ENCODE data around the gene CCDC192.

CCDC192 gene

GRCh38 chr5:127961006-127961762, 258.0 kb downstream of the CCDC192 start:
- Histone ChIP-seq H3K9ac (ENCODE audit: low read length) (no peak overlapping the region), H3K36me3 (ENCODE audit: control insufficient read depth, insufficient read depth, low read length) (no peaks in the 10 kb centered on the region), H3K4me1 (ENCODE audit: control insufficient read depth, insufficient read depth, low read length) (peaks cover 50% of the 10 kb centered on the region), H3K27me3 (ENCODE audit: control insufficient read depth, insufficient read depth, low read length) (no peaks in the 10 kb centered on the region), H3K4me3 (ENCODE audit: low read length) (no peak overlapping the region), H3K9me3 (ENCODE audit: control insufficient read depth, low read length) (no peaks in the 10 kb centered on the region)

- no peaks in the 10 kb centered on the region for H3K27me3 ChIP-seq (ENCODE audit: control insufficient read depth, insufficient read depth, low read length)
- no peaks in the 10 kb centered on the region for H3K36me3 ChIP-seq (ENCODE audit: control insufficient read depth, insufficient read depth, low read length)
- no peak overlapping the region for H3K9ac ChIP-seq (ENCODE audit: low read length)
- H3K4me3 ChIP-seq (ENCODE audit: low read length): no peak overlapping the region
- H3K4me1 ChIP-seq (ENCODE audit: control insufficient read depth, insufficient read depth, low read length): peaks cover 49% of the 10 kb centered on the region
- H3K9me3 ChIP-seq (ENCODE audit: control insufficient read depth, low read length): no peaks in the 10 kb centered on the region
Measured at GRCh38 chr5:127961763-127962145, 258.6 kb downstream of the CCDC192 start.

DNA sequence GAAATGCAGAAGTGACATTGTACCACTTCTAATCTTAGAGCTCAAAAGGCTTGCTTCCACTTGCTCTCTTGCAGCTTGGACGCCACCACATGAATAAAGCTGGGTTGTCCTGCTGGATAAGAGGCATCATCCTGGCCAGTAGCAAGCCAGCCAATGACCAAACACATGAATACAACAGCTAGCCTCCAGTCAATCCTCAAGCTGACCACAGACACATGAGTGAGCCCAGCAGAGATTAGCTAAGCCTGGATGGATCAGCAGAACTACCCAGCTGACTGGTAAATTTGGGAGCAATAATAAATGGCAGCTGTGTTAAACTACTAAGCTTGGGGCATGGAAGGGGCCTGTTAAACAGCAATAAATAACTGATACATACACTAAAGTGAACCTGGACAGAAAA, 259.3 kb downstream of the CCDC192 start:
- Histone ChIP-seq H3K4me1 (ENCODE audit: control insufficient read depth, insufficient read depth, low read length) (peaks cover 47% of the 10 kb centered on the region), H3K9me3 (ENCODE audit: control insufficient read depth, low read length) (no peaks in the 10 kb centered on the region), H3K27me3 (ENCODE audit: control insufficient read depth, insufficient read depth, low read length) (no peaks in the 10 kb centered on the region), H3K9ac (ENCODE audit: low read length) (no peak overlapping the region), H3K36me3 (ENCODE audit: control insufficient read depth, insufficient read depth, low read length) (no peaks in the 10 kb centered on the region), H3K4me3 (ENCODE audit: low read length) (no peak overlapping the region)

- no peaks in the 10 kb centered on the region for H3K9me3 ChIP-seq (ENCODE audit: control insufficient read depth, low read length)
- no peak overlapping the region for H3K4me3 ChIP-seq (ENCODE audit: low read length)
- H3K27me3 ChIP-seq (ENCODE audit: control insufficient read depth, insufficient read depth, low read length): no peaks in the 10 kb centered on the region
- no peaks in the 10 kb centered on the region for H3K36me3 ChIP-seq (ENCODE audit: control insufficient read depth, insufficient read depth, low read length)
- no peak overlapping the region for H3K9ac ChIP-seq (ENCODE audit: low read length)
- H3K4me1 ChIP-seq (ENCODE audit: control insufficient read depth, insufficient read depth, low read length): peaks cover 48% of the 10 kb centered on the region
Measured at GRCh38 chr5:127963233-127963632, 260.0 kb downstream of the CCDC192 start.

GRCh38 chr5:127963931-127964330, 260.7 kb downstream of the CCDC192 start:
- peaks cover 44% of the 10 kb centered on the region for H3K4me1 ChIP-seq (ENCODE audit: control insufficient read depth, insufficient read depth, low read length)
- H3K4me3 ChIP-seq (ENCODE audit: low read length): no peak overlapping the region
- H3K36me3 ChIP-seq (ENCODE audit: control insufficient read depth, insufficient read depth, low read length): no peaks in the 10 kb centered on the region
- H3K9ac ChIP-seq (ENCODE audit: low read length): no peak overlapping the region
- H3K9me3 ChIP-seq (ENCODE audit: control insufficient read depth, low read length): no peaks in the 10 kb centered on the region
- no peaks in the 10 kb centered on the region for H3K27me3 ChIP-seq (ENCODE audit: control insufficient read depth, insufficient read depth, low read length)

- no peaks in the 10 kb centered on the region for H3K36me3 ChIP-seq (ENCODE audit: control insufficient read depth, insufficient read depth, low read length)
- no peaks in the 10 kb centered on the region for H3K27me3 ChIP-seq (ENCODE audit: control insufficient read depth, insufficient read depth, low read length)
- peaks cover 17% of the 10 kb centered on the region for H3K4me1 ChIP-seq (ENCODE audit: control insufficient read depth, insufficient read depth, low read length)
- no peak overlapping the region for H3K4me3 ChIP-seq (ENCODE audit: low read length)
- no peaks in the 10 kb centered on the region for H3K9me3 ChIP-seq (ENCODE audit: control insufficient read depth, low read length)
- no peak overlapping the region for H3K9ac ChIP-seq (ENCODE audit: low read length)
Measured at GRCh38 chr5:127967323-127967982, 264.3 kb downstream of the CCDC192 start.

DNA sequence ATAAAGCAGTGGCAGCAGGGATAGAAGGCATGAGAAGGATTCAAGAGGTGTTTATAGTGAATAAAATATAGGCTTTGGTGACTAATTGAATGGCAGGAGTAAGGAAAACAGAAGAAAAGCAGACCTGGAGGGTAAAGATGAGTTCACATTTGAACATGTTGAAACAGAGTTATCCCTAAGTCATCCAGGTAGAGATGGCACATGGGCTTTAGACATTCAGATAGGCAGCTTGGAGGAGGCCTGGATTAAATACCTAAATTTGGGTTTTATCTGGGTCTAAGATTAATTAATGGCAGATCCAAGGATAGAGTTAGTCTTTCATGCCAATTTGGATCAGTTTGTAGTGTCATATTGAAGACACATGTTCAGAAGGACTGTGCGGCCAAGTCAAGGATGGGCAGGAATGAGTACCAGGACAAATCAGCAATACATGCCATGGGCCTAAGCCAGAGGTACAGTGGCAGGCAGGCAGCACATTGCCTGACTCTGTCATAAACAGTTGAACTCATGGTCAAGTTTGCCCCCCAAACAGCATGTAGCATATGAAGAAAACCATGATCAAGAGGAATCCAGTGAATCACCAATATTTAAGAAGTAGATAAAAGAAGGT, 264.9 kb downstream of the CCDC192 start:
- Histone ChIP-seq H3K9ac (ENCODE audit: low read length) (no peak overlapping the region), H3K4me3 (ENCODE audit: low read length) (no peak overlapping the region), H3K4me1 (ENCODE audit: control insufficient read depth, insufficient read depth, low read length) (peaks cover 13% of the 10 kb centered on the region), H3K27me3 (ENCODE audit: control insufficient read depth, insufficient read depth, low read length) (no peaks in the 10 kb centered on the region), H3K36me3 (ENCODE audit: control insufficient read depth, insufficient read depth, low read length) (no peaks in the 10 kb centered on the region), H3K9me3 (ENCODE audit: control insufficient read depth, low read length) (no peaks in the 10 kb centered on the region)

DNA sequence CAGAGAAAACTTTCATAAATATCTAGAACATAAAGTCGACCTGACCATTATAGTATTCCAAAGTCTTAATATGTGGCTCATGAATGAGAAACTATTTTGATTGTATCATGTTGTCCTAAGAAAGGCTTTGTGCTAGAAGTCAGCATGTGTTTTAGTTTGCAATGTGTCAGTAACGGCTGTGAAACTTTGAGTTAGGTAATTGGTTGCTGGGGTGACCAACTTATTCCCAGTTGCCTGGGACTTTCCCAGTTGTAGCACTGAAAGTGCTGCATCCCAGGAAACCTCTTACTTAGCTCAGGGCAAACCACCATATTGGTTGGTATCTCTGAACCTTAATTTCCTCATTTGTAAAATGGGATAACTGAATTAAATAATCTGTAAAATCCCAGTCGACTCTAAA, 265.8 kb downstream of the CCDC192 start:
- Histone ChIP-seq H3K4me1 (ENCODE audit: control insufficient read depth, insufficient read depth, low read length) (peaks cover 13% of the 10 kb centered on the region), H3K9me3 (ENCODE audit: control insufficient read depth, low read length) (no peaks in the 10 kb centered on the region), H3K36me3 (ENCODE audit: control insufficient read depth, insufficient read depth, low read length) (no peaks in the 10 kb centered on the region), H3K4me3 (ENCODE audit: low read length) (no peak overlapping the region), H3K27me3 (ENCODE audit: control insufficient read depth, insufficient read depth, low read length) (no peaks in the 10 kb centered on the region), H3K9ac (ENCODE audit: low read length) (no peak overlapping the region)

- H3K9ac ChIP-seq (ENCODE audit: low read length): no peak overlapping the region
- no peaks in the 10 kb centered on the region for H3K27me3 ChIP-seq (ENCODE audit: control insufficient read depth, insufficient read depth, low read length)
- H3K9me3 ChIP-seq (ENCODE audit: control insufficient read depth, low read length): no peaks in the 10 kb centered on the region
- no peaks in the 10 kb centered on the region for H3K36me3 ChIP-seq (ENCODE audit: control insufficient read depth, insufficient read depth, low read length)
- H3K4me3 ChIP-seq (ENCODE audit: low read length): no peak overlapping the region
- H3K4me1 ChIP-seq (ENCODE audit: control insufficient read depth, insufficient read depth, low read length): peaks cover 13% of the 10 kb centered on the region
Measured at GRCh38 chr5:127969651-127970050, 266.5 kb downstream of the CCDC192 start.

DNA sequence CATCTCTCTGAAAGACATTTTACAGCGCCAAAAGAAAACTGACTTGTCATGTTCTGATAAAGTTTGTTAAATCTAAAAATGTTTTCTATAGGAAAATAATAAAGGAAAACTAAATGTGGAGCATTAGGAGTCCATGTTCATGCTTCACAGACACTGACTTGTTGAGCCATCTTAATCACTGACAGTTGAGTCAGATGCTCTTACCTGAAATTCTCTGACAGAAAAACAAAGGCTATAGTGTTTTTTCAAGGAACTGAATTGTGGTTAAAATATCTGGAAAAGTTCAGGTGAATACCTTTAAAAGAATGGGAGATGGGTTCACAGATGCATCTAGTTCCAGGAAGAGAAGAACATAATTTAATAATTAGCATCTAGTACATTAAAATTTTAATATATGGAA, 266.9 kb downstream of the CCDC192 start:
- Histone ChIP-seq H3K36me3 (ENCODE audit: control insufficient read depth, insufficient read depth, low read length) (no peaks in the 10 kb centered on the region), H3K9ac (ENCODE audit: low read length) (no peak overlapping the region), H3K4me1 (ENCODE audit: control insufficient read depth, insufficient read depth, low read length) (peaks cover 13% of the 10 kb centered on the region), H3K9me3 (ENCODE audit: control insufficient read depth, low read length) (no peaks in the 10 kb centered on the region), H3K27me3 (ENCODE audit: control insufficient read depth, insufficient read depth, low read length) (no peaks in the 10 kb centered on the region), H3K4me3 (ENCODE audit: low read length) (no peak overlapping the region)

- Histone ChIP-seq H3K4me1 (ENCODE audit: control insufficient read depth, insufficient read depth, low read length) (peaks cover 13% of the 10 kb centered on the region), H3K36me3 (ENCODE audit: control insufficient read depth, insufficient read depth, low read length) (no peaks in the 10 kb centered on the region), H3K4me3 (ENCODE audit: low read length) (no peak overlapping the region), H3K9ac (ENCODE audit: low read length) (no peak overlapping the region), H3K9me3 (ENCODE audit: control insufficient read depth, low read length) (no peaks in the 10 kb centered on the region), H3K27me3 (ENCODE audit: control insufficient read depth, insufficient read depth, low read length) (no peaks in the 10 kb centered on the region)
Measured at GRCh38 chr5:127970854-127971425, 267.7 kb downstream of the CCDC192 start.

GRCh38 chr5:127975961-127976360, 272.8 kb downstream of the CCDC192 start:
- Histone ChIP-seq H3K4me1 (ENCODE audit: control insufficient read depth, insufficient read depth, low read length) (peaks cover 25% of the 10 kb centered on the region), H3K36me3 (ENCODE audit: control insufficient read depth, insufficient read depth, low read length) (no peaks in the 10 kb centered on the region), H3K9ac (ENCODE audit: low read length) (no peak overlapping the region), H3K4me3 (ENCODE audit: low read length) (no peak overlapping the region), H3K9me3 (ENCODE audit: control insufficient read depth, low read length) (no peaks in the 10 kb centered on the region), H3K27me3 (ENCODE audit: control insufficient read depth, insufficient read depth, low read length) (no peaks in the 10 kb centered on the region)
